Loucy (cell line): Measurements from ENCODE around the gene SHISAL1.

Experiments
- H2AFZ ChIP-seq: fragments of 200-600 bp; sonication (generic); 2 replicates; pipeline ENCODE4 v1.6.0; 2016; ENCODE audit warnings: antibody characterized with exemption, mild to moderate bottlenecking, low read length, moderate library complexity
- H3F3A ChIP-seq: fragments of 200-600 bp; 2 replicates; pipeline ENCODE4 v1.6.0; 2016; ENCODE audit warnings: antibody characterized with exemption, low read depth, mild to moderate bottlenecking
- H3K27me3 ChIP-seq: fragments of 200-600 bp; sonication (generic); 2 replicates; pipeline ENCODE4 v1.6.1; 2014; ENCODE audit warnings: low read length, mild to moderate bottlenecking; ENCODE audit not compliant: insufficient read depth, poor library complexity, severe bottlenecking
- H3K36me3 ChIP-seq: fragments of 200-600 bp; sonication (generic); 2 replicates; pipeline ENCODE4 v1.6.1; 2016; ENCODE audit warnings: low read length; ENCODE audit not compliant: insufficient read depth
- H3K4me1 ChIP-seq: fragments of 200-600 bp; sonication (generic); 2 replicates; pipeline ENCODE4 v1.5.1; 2014; ENCODE audit warnings: low read length, mild to moderate bottlenecking; ENCODE audit not compliant: insufficient read depth, poor library complexity, severe bottlenecking
- H3K4me2 ChIP-seq: fragments of 200-600 bp; sonication (generic); 2 replicates; pipeline ENCODE4 v1.6.0; 2014; ENCODE audit warnings: antibody characterized with exemption, low read length, low read depth, mild to moderate bottlenecking; ENCODE audit not compliant: poor library complexity, severe bottlenecking
- H3K4me3 ChIP-seq: fragments of 200-600 bp; sonication (generic); 2 replicates; pipeline ENCODE4 v1.5.1; 2014; ENCODE audit warnings: low read length, mild to moderate bottlenecking, mixed read lengths; ENCODE audit not compliant: poor library complexity, severe bottlenecking
- H3K79me2 ChIP-seq: fragments of 200-600 bp; sonication (generic); 2 replicates; pipeline ENCODE4 v1.6.1; 2014; ENCODE audit warnings: low read length; ENCODE audit not compliant: insufficient read depth
- H3K9ac ChIP-seq: fragments of 200-600 bp; sonication (generic); 2 replicates; pipeline ENCODE4 v1.6.0; 2014; ENCODE audit warnings: mild to moderate bottlenecking, low read depth, low read length, moderate library complexity; ENCODE audit not compliant: poor library complexity, severe bottlenecking
- H3K9me2 ChIP-seq: fragments of 200-600 bp; sonication (generic); replicated peaks from 2 replicates; pipeline ENCODE4 v1.6.1; 2016; ENCODE audit warnings: low read depth, low read length, mixed read lengths
- H3K9me3 ChIP-seq: fragments of 200-600 bp; sonication (generic); 2 replicates; pipeline ENCODE4 v1.6.1; 2014; ENCODE audit warnings: mild to moderate bottlenecking, antibody characterized with exemption, low read length, low read depth; ENCODE audit not compliant: insufficient read depth
- H4K20me1 ChIP-seq: fragments of 200-600 bp; sonication (generic); 2 replicates; pipeline ENCODE4 v1.6.0; 2014; ENCODE audit warnings: antibody characterized with exemption, low read length, mild to moderate bottlenecking; ENCODE audit not compliant: insufficient read depth, poor library complexity, severe bottlenecking
- EZH2phosphoT487 ChIP-seq: fragments of 200-600 bp; IDR thresholded peaks from 2 replicates; pipeline ENCODE4 v1.6.1; 2018; ENCODE audit warnings: antibody characterized with exemption, mild to moderate bottlenecking, moderate library complexity, borderline replicate concordance
- TF ChIP-seq, protein P1 (sequence below): fragments of 200-600 bp; sonication (generic); conservative IDR thresholded peaks from 2 replicates; pipeline ENCODE4 v1.5.1; 2014; ENCODE audit warnings: mild to moderate bottlenecking, antibody characterized with exemption, low read length

SHISAL1 gene

DNA sequence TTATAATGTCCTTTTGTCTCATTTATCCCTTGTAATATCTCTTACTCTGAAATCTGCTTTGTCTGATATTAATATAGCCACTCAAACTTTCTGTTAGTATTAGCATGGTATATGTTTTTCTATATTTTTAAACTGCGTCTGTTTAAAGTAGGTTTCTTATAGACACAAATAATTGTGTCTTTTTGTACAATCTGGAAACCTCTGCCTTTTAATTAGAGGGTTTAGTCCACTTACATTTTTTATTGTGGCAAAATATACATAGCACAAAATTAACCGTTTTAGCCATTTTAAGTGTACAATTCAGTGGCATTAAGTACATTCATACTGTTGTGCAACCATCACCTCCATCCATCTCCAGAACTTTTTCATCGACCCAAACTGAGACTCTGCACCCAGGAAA, 103.4 kb downstream of the SHISAL1 start:
- Histone ChIP-seq H3K79me2 (no peaks in the 10 kb centered on the region), H3K4me2 (no peak overlapping the region), H3K36me3 (peaks cover 3% of the 10 kb centered on the region; the same call in 1 of the 2 replicates), H3K4me3 (no peak overlapping the region), H3F3A (no peaks in the 10 kb centered on the region; the same call in 1 of the 2 replicates), H3K9me3 (peaks cover 10% of the 10 kb centered on the region; the same call in 1 of the 2 replicates), H3K9ac (no peak overlapping the region), H3K27me3 (no peaks in the 10 kb centered on the region), H2AFZ (no peak overlapping the region), H3K9me2 (no peaks in the 10 kb centered on the region), H3K4me1 (peaks cover 3% of the 10 kb centered on the region), H4K20me1 (no peaks in the 10 kb centered on the region)
- TF ChIP-seq, protein P1, sequence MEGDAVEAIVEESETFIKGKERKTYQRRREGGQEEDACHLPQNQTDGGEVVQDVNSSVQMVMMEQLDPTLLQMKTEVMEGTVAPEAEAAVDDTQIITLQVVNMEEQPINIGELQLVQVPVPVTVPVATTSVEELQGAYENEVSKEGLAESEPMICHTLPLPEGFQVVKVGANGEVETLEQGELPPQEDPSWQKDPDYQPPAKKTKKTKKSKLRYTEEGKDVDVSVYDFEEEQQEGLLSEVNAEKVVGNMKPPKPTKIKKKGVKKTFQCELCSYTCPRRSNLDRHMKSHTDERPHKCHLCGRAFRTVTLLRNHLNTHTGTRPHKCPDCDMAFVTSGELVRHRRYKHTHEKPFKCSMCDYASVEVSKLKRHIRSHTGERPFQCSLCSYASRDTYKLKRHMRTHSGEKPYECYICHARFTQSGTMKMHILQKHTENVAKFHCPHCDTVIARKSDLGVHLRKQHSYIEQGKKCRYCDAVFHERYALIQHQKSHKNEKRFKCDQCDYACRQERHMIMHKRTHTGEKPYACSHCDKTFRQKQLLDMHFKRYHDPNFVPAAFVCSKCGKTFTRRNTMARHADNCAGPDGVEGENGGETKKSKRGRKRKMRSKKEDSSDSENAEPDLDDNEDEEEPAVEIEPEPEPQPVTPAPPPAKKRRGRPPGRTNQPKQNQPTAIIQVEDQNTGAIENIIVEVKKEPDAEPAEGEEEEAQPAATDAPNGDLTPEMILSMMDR, result no peak
- no peak for TF ChIP-seq EZH2phosphoT487

- TF ChIP-seq, protein P1, result no peak
- TF ChIP-seq EZH2phosphoT487, result no peak
- H2AFZ ChIP-seq, result no peak overlapping the region
- peaks cover 3% of the 10 kb centered on the region for H3K4me1 ChIP-seq
- H3F3A ChIP-seq, result no peaks in the 10 kb centered on the region; the same call in 1 of the 2 replicates
- peaks cover 3% of the 10 kb centered on the region; the same call in 1 of the 2 replicates for H3K36me3 ChIP-seq
- no peaks in the 10 kb centered on the region for H3K9me2 ChIP-seq
- no peak overlapping the region for H3K9ac ChIP-seq
- H3K27me3 ChIP-seq, result no peaks in the 10 kb centered on the region
- H4K20me1 ChIP-seq, result no peaks in the 10 kb centered on the region
- H3K4me3 ChIP-seq, result no peak overlapping the region
- H3K79me2 ChIP-seq, result no peaks in the 10 kb centered on the region
- peaks cover 10% of the 10 kb centered on the region; the same call in 1 of the 2 replicates for H3K9me3 ChIP-seq
- H3K4me2 ChIP-seq, result no peak overlapping the region
Observed at GRCh38 chr22:44207981-44208317, 104.8 kb downstream of the SHISAL1 start.

GRCh38 chr22:44207173-44207980, 105.4 kb downstream of the SHISAL1 start:
- H4K20me1 ChIP-seq, result no peaks in the 10 kb centered on the region
- no peak overlapping the region for H2AFZ ChIP-seq
- H3K4me1 ChIP-seq, result peaks cover 3% of the 10 kb centered on the region
- peaks cover 3% of the 10 kb centered on the region; the same call in 1 of the 2 replicates for H3K36me3 ChIP-seq
- no peak overlapping the region for H3K9ac ChIP-seq
- no peak for TF ChIP-seq EZH2phosphoT487
- H3K79me2 ChIP-seq, result no peaks in the 10 kb centered on the region
- no peaks in the 10 kb centered on the region for H3K27me3 ChIP-seq
- H3K4me2 ChIP-seq, result no peak overlapping the region
- no peak overlapping the region for H3K4me3 ChIP-seq
- H3F3A ChIP-seq, result no peaks in the 10 kb centered on the region; the same call in 1 of the 2 replicates
- H3K9me3 ChIP-seq, result peaks cover 10% of the 10 kb centered on the region; the same call in 1 of the 2 replicates
- no peaks in the 10 kb centered on the region for H3K9me2 ChIP-seq
